G401 (cell line): ENCODE results near the gene MRPL49. TPM values are rescaled to one million over a fixed set of nuclear protein-coding genes. Genes with fewer than 3 reads are reported as not detected.

ENCODE experiments used
- DNase-seq: peaks from one replicate; pipeline ENCODE4 v3.0.0-alpha.2; 2015; ENCODE audit warnings: low spot score
- in situ Hi-C: cut with HindIII; loops from 2 replicates; pipeline ENCODE4 v1.10.0; 2016; ENCODE audit warnings: low sequenced_read_pairs, mixed read lengths
- total RNA-seq: library from RNA; depleted of rRNA; stranded (reverse); fragments of >200 nt; shearing (Covaris generic); gene quantifications from 2 replicates; pipeline ENCODE4 v1.2.3, GENCODE V29; 2014; rRNA removed

MRPL49 gene
- 108 and 117 TPM in 2 replicates for total RNA-seq

DNA sequence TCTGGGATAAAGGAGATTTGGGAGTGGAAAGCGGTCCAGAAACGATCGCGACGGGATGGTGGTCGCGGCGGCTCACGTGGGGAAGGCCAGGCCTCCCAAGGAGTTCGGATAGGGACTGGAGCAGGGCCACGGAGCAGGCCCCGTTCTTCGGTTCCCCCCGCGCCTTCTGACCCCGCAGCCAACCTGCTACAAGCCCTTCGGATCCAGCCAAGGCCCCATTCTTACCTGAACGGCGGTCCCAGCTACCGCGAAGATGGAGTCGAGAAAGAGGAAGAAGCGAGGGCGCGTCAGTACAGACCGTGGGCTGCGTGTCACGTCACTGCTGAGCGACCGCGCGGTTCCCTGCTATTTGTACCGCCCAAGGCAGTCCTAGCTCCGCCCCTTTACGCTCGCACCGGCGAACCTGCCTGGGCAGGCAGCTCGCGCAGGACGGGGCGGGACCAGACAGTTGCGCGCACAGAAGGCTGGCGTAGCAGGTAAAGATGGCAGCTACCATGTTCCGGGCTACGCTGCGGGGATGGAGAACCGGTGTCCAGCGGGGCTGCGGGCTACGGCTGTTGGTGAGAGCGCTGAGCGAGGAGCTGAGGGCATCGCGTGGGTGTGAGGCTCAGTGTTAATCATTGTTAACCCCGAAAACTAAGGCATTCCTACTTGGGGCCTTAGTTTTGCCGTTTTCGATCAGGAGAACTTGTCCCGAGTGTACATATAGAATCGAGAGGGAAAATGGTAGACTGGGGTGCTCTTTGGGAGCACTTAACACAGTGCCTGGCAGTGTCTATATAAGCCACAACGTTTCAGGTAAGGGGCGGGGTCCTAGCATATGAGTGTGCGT is at the start of gene MRPL49, which contains the start of gene FAU:
MRPL49 (plus strand) TSS at position 457 of the 832 bp plus-strand sequence; CDS start at position 483, 26 bp downstream.
FAU (minus strand) TSS at position 270 of the 832 bp plus-strand sequence. CDS start 321 bp downstream, outside the sequence.
- in situ Hi-C loops, result no loop called here
- peak; percentile 99 for DNase-seq

DNA sequence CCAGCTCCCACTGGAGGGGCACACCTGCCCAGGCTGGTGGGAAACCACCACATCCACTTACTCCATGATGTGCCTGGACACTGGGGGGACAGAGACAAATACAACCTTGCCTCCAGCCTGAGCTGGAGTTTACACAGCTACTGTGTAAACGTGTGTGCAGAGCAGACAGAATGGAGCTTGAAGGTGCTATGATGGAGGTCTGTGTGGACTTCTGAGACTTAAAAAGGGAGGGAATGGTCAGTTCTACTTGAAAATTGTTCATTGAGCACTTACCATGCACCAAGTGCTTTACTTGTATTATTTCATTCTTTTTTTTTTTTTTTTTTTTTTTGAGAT is 49.5 kb upstream of the MRPL49 start:
- DNase-seq, result no peak
- in situ Hi-C loops, result no loop called here

DNA sequence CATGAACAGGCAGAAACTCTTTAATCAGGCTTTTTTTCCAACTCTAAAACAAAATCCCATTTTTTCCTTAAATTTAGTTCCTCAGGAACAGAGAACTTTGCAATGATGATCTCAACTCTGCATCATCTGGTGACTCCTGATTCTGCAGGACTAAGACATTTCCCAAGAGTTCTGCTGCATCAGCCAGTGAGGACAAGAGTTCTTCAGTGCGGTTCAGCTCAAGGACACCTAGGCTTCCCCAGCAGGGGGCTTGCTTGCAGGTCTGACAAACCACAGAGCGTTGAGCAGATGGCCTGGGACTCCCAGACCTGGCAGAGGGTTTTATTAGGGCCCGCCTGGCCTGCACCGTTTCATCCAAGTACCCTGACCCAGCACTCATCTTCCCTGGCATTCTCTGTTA is 44.7 kb upstream of the MRPL49 start:
- no peak for DNase-seq
- in situ Hi-C loops, result no loop called here

DNA sequence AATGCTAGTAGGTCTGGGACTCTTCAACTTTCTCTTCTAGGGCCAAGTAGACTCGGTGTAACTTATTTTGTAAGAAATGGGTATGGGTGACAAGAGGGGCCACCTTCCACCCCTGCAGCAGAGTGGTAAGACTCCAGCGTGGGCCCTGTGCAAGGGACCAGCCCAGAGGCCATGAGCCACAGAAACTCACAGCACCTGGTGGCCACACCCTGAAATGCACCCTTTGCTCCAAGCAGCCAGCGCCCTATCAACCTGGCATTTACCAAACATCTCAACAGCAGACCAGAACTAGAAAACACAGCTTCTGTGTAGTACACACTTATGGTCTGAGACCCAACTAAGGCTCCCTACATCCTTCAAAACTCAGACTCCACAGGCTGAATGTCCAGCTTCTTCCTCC is 44.0 kb upstream of the MRPL49 start:
- in situ Hi-C loops, result no loop called here
- peak; percentile 23 for DNase-seq

DNA sequence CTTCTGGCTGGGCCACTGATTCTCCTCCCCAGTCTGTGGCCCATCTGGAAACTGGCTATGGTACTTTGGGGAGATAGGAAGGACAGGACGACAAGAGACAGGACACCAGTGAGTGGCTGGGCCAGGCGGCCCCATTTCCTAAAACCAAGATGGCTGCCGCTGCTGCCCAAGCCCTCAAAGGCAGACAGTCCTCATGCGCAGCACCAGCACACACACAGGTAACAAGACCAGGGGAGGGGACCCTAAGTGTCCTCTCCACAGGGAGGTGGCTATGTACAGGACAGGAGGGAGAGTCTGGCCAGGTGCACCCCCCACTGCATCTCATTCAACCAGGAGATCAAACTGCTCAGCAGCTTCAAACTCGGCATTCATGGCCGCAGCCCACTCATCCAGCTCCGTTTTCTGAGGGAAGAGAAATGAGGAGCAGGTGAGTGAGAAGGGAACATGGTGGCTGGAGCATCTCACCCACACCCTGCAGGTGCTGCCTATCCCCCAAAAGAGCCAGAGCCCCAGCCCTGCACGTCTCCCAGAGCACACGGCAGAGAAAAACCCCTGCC is 43.3 kb upstream of the MRPL49 start:
- no peak for DNase-seq
- in situ Hi-C loops, result no loop called here

DNA sequence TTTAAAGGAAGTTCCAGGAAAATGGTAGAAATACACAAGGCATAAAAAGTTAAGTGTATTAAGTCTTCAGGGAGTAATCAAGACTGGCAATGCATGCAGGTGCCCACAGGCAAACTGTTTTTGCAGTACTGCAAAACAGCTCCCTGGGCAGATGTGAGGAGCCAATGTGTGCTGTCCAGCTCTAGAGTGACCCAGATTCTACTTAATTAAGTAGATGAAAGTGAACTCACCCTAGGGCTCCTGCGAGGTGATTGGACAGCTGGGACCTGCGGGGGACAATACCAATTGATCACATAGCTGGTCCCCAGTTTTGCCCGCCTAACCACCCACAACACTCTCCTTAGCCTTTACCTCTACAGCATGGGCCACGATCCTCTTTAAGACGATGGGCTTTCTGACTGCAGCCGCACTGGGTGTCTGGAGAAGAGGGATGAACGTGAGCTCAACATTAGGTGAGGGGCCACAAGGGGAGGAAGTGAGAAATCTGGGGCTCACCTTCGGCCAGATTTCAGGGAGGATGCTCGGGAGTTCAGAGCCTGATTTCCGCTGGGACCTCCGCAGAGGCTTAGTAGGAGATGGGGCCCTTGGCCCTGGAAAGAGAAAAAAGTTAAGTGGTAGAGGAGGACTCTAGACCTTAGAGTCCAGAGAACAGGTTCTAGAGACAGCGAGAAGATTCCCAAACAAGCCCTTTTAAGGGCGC is 38.8 kb upstream of the MRPL49 start:
- DNase-seq, result no peak
- in situ Hi-C loops, result no loop called here

DNA sequence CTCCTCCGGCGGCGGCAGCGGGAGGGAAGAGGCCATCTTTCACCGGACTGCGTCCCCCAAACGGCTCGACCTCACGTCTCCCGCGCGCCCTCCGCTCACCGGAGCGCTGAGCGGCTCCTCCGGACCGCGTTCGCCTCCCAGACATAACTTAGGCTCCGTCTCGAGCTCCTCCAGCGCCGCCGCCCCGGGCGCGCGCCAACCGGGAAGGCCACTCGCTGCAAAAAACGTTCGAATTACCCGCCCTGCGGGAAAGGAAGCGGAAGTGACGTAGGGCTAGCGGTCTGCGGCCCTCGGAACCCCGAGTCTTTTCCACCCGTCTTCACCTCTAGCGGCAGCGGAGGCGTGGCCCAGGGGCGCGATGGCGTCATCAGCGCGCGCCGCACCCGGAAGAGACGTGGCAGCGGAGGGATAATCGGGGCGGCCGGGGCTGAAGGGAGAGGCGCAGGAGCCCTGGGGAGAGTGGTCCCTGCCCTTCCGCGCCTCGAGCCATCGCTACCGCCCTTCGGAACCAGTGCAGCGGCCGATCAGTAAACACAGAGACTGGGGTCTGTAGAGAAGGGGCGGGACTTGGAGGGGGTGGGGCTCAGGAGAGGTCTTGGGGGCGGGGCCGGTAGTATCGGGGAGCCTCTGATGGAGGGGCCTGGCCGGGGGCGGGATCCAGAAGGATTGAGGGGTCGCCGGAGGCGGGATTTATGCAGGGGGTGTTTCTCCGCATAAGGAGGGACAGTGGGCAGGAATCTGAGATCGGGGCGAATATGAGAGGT is 38.1 kb upstream of the MRPL49 start, which contains the start of the genes CDCA5 and ZFPL1:
CDCA5 (minus strand) TSS at position 207 of the 764 bp plus-strand sequence; CDS start at position 145, 62 bp downstream.
ZFPL1 (plus strand) TSS at position 389 of the 764 bp plus-strand sequence. CDS start 477 bp downstream, outside the sequence.
- in situ Hi-C loops, result no loop called here

DNA sequence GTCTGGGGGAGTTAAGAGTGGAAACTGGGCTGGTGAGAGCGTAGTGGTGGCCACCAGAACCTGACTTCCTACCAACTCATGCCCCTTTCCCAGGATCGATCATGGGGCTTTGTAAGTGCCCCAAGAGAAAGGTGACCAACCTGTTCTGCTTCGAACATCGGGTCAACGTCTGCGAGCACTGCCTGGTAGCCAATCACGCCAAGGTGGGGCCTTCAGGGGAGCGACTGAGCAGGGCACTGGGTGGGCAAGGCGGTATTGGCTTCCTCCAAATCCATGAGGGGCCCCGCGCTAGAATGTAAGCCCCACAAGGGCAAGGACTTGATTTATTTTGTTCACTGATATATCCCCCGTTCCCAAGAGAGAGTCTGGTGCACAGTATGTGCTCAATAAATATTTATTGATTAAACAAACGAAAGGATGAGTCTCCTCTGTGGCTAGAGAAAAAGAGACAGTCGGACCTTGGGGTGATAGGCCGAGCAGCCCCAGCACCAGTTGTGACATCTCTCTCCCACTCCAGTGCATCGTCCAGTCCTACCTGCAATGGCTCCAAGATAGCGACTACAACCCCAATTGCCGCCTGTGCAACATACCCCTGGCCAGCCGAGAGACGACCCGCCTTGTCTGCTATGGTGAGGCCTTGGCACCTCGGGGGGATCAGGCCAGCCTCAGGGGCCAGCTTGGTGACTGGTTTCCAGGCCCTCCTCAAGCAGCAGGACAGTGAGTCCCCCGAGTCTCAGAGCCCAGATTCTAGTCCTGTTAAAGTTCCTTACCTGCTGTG is 37.3 kb upstream of the MRPL49 start:
- in situ Hi-C loops, result no loop called here
- no peak for DNase-seq

More for the DNA sequence above, 38.1 kb upstream of the MRPL49 start, which contains the start of the genes CDCA5 and ZFPL1:
- DNase-seq, result peak; percentile 96

DNA sequence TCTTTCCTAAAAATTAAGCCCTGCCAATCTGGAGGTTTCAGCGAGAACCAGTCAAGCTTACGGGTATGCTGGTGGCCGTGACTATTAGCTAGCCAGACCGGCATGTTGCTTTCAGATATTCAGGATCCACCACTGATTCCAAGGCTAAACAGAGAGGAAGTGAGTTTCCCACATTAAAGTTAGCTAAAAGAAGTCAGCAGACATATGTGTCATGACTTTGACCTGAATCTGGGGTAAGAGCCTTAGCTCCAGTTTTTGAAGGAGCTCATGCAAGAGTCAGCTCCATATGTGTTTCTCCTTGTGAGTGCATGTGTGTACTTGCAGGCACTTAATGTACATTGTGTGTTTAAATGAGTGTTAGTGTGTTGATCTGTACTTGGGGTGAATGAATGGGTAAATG is 36.7 kb upstream of the MRPL49 start:
- in situ Hi-C loops, result no loop called here
- DNase-seq, result no peak

DNA sequence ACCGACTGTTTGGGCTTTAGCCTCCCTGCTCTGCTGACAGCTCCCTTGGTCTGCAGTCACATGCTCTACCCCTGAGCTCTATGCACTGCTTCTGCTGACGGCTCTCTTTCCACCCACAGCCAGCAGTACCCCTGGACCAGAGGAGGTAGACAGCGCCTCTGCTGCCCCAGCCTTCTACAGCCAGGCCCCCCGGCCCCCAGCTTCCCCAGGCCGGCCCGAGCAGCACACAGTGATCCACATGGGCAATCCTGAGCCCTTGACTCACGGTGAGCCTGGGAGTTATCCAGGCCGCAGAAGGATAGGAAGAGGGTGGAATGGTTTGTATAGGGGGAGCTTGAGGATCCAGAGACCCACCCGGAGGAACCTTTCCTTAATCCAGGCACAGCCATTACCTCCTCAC is 35.3 kb upstream of the MRPL49 start:
- in situ Hi-C loops, result no loop called here
- no peak for DNase-seq

DNA sequence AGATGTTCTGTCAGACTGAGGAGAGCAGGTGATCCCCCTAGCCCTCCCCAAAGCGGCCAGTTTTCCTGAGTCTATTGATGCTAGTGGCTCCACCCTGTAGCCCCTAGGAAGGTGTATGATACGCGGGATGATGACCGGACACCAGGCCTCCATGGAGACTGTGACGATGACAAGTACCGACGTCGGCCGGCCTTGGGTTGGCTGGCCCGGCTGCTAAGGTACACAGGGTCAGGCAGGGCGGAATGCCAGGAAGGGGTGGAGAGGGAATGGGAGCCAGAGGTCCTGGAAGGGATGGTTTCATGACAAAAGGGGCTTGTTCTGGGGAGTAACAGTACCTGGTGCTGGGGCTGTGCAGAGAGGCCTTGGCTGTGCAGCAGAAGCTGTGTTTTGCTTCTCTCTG is 34.9 kb upstream of the MRPL49 start:
- in situ Hi-C loops, result no loop called here
- DNase-seq, result no peak

DNA sequence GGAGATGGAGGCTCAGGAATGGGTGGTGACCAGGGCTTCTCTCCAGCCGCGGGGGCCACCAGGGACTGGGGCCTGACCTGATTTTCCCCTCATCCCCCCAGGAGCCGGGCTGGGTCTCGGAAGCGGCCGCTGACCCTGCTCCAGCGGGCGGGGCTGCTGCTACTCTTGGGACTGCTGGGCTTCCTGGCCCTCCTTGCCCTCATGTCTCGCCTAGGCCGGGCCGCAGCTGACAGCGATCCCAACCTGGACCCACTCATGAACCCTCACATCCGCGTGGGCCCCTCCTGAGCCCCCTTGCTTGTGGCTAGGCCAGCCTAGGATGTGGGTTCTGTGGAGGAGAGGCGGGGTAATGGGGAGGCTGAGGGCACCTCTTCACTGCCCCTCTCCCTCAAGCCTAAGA is 34.3 kb upstream of the MRPL49 start:
- in situ Hi-C loops, result no loop called here
- DNase-seq, result no peak

DNA sequence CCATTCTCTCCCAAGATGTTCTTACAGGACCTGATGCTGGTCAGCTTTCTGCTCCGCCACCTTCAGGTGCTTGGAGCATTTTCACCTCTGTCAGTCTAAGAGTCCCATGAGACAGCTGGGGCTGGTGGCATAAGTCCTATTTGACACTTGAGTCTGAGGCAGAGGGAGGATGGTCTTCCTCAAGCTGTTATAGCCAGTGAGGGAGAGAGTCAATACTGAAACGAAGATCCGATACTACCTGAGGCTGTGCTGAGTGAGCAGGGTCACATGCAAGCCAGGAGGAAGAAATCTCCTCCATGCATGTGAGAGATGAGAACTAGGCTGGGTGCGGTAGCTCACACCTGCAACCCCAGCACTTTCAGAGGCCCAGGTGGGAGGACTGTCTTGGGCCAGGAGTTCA is 32.5 kb upstream of the MRPL49 start:
- DNase-seq, result no peak
- in situ Hi-C loops, result no loop called here

DNA sequence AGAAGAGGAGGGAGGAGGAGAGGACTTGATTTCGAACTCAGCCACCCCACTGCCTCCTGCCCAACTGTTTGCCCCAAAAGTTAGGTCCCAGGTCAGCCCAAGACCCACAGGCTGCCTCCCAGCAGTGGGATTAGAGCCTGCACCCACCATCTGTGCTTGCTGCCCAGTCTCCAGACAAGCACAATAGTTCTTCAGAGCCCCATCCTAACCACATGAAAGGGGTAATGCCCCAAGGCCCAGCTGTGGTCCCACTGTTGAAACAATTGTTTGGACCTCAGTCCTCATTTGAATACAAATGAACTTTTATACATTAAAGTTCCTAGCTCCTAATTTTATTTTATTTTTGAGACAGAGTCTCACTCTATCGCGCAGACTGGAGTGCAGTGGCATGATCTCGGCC is 31.5 kb upstream of the MRPL49 start:
- no peak for DNase-seq
- in situ Hi-C loops, result no loop called here

DNA sequence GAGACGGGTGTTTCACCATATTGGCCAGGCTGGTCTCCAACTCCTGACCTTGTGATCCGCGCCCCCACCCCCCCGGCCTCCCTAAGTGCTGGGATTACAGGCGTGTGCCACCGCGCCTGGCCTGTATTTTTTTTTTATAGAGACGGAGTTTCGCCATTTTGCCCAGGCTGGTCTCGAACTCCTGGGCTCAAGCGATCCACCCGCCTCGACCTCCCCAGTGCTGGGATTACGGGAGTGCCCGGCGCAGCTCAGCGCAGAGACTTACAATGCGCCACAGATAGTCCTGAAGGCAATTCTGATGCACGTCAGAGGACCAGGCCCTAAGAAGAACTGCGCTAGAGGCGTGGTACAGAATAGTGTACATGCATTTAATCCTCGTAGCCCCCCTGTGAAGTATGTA is 26.7 kb upstream of the MRPL49 start:
- in situ Hi-C loops, result no loop called here
- no peak for DNase-seq

DNA sequence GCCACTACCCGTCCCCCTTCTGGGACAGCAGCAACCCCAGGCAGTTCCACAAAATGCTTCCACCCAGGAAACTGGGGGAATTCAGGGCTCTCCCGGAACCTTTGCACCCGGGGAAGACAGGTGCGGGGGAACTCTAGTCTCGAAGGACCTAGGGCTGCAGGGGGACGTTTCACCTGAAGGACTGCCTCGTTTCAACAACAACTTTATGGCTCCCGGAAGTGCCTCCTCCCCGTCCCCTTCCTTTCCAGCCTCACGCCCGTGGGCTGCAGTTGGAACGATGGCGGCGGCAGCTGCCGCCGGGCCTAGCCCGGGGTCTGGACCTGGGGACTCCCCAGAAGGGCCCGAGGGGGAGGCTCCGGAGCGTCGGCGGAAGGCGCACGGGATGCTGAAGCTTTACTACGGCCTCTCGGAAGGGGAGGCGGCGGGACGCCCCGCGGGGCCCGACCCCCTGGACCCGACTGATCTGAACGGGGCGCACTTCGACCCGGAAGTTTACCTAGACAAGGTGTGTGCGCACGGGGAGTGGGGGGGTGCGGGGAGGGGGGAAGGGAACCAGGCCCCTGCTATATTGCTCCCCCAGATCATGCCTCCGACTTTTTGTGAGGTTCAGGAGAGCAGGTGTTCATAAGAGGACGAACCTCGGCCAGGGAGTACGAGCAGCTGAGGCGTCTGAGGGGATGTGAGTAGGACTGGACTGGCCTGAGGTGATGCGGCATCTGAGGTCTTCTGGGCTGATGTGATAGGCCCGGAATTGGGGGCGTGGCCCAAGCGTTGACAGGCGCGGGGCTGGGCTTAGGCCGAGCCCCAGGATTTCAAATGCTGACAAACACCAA is 25.9 kb upstream of the MRPL49 start, which contains the start of gene VPS51:
VPS51 (plus strand) TSS at position 241 of the 833 bp plus-strand sequence; CDS start at position 278, 37 bp downstream.
- in situ Hi-C loops, result no loop called here
- DNase-seq, result peak; percentile 90

DNA sequence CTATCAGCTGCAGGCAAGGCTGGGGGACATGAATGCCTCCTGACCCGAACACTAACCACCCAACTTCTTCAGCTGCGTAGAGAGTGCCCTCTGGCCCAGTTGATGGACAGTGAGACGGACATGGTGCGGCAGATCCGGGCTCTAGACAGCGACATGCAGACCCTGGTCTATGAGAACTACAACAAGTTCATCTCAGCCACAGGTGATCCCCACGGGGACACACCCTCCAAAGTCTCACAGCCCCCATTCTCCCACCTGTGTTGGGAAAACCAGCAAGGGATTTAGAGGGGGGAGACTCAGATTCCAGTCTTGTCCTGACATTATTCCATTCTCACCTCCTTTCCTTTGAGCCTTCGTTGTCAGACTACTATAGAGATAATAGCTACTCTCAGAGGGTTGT is 25.2 kb upstream of the MRPL49 start:
- DNase-seq, result no peak
- in situ Hi-C loops, result no loop called here
